CD4-positive, alpha-beta T cell treated with Interleukin-6 for 4 hours (primary cell): ENCODE data around the gene SH3GLB1.
"Not testable (repeated sequence)": the region's sequence is repeated elsewhere in the genome, so short reads cannot be mapped to it uniquely, and the experiment has no call there.

Source experiments
- DNase-seq: peaks from one replicate; pipeline ENCODE4 v3.0.0-alpha.2; 2020; ENCODE audit warnings: mixed read lengths

SH3GLB1 gene

GRCh38 chr1:86704458-86704971, at the start of gene SH3GLB1:
Gene SH3GLB1, plus strand, starts transcription at chr1:86704576. Its CDS starts 324 bp downstream, at chr1:86704900.
- DNase-seq: peak; percentile 89

- not testable (repeated sequence) for DNase-seq
Observed at GRCh38 chr1:86658381-86658780, 46.0 kb upstream of the SH3GLB1 start.

GRCh38 chr1:86666368-86666767, 38.0 kb upstream of the SH3GLB1 start:
- DNase-seq: no peak

GRCh38 chr1:86687595-86687994, 16.8 kb upstream of the SH3GLB1 start:
- no peak for DNase-seq

GRCh38 chr1:86692641-86693040, 11.7 kb upstream of the SH3GLB1 start:
- DNase-seq: no peak

- DNase-seq: no peak
Observed at GRCh38 chr1:86695400-86695799, 9.0 kb upstream of the SH3GLB1 start.

- no peak for DNase-seq
Observed at GRCh38 chr1:86696522-86696921, 7.9 kb upstream of the SH3GLB1 start.

- DNase-seq: no peak
Observed at GRCh38 chr1:86699186-86699585, 5.2 kb upstream of the SH3GLB1 start.

GRCh38 chr1:86701731-86702130, 2.6 kb upstream of the SH3GLB1 start:
- no peak for DNase-seq

GRCh38 chr1:86702954-86703494, 1.4 kb upstream of the SH3GLB1 start:
- not testable (repeated sequence) for DNase-seq

GRCh38 chr1:86703696-86704457, 499 bp upstream of the SH3GLB1 start:
- no peak for DNase-seq

- peak; percentile 41 for DNase-seq
Observed at GRCh38 chr1:86704972-86705664, 742 bp downstream of the SH3GLB1 start.

GRCh38 chr1:86705665-86705985, 1.2 kb downstream of the SH3GLB1 start:
- DNase-seq: peak; percentile 2

GRCh38 chr1:86706018-86706635, 1.8 kb downstream of the SH3GLB1 start:
- no peak for DNase-seq

GRCh38 chr1:86708920-86709319, 4.5 kb downstream of the SH3GLB1 start:
- no peak for DNase-seq

GRCh38 chr1:86712088-86712860, 7.9 kb downstream of the SH3GLB1 start:
- DNase-seq: no peak

GRCh38 chr1:86713477-86713876, 9.1 kb downstream of the SH3GLB1 start:
- no peak for DNase-seq

GRCh38 chr1:86714159-86714558, 9.8 kb downstream of the SH3GLB1 start:
- no peak for DNase-seq

GRCh38 chr1:86714561-86715244, 10.3 kb downstream of the SH3GLB1 start:
- DNase-seq: peak; percentile 30

GRCh38 chr1:86718786-86719185, 14.4 kb downstream of the SH3GLB1 start:
- no peak for DNase-seq

- DNase-seq: no peak
Observed at GRCh38 chr1:86731416-86731815, 27.0 kb downstream of the SH3GLB1 start.

- DNase-seq: no peak
Observed at GRCh38 chr1:86733340-86733739, 29.0 kb downstream of the SH3GLB1 start.
